Lower leg skin (tissue), 3 donors: Measurements from ENCODE around the gene TRMO.
"Not testable (repeated sequence)": the region's sequence is repeated elsewhere in the genome, so short reads cannot be mapped to it uniquely, and the experiment has no call there.

ENCODE experiments used
- CTCF ChIP-seq, 3 donors: fragments of 450-650 bp; IDR thresholded peaks; one replicate each; pipeline ENCODE4 v1.5.1; 2016; ENCODE audit warnings: antibody characterized with exemption in 3 of 3, mild to moderate bottlenecking in 3 of 3, moderate library complexity in 2 of 3
- POLR2A ChIP-seq, 2 donors: fragments of 450-650 bp; IDR thresholded peaks; one replicate each; pipeline ENCODE4 v1.6.1; 2016 to 2017; ENCODE audit warnings: antibody characterized with exemption in 2 of 2, mild to moderate bottlenecking in 1 of 2, moderate library complexity in 1 of 2

DNA sequence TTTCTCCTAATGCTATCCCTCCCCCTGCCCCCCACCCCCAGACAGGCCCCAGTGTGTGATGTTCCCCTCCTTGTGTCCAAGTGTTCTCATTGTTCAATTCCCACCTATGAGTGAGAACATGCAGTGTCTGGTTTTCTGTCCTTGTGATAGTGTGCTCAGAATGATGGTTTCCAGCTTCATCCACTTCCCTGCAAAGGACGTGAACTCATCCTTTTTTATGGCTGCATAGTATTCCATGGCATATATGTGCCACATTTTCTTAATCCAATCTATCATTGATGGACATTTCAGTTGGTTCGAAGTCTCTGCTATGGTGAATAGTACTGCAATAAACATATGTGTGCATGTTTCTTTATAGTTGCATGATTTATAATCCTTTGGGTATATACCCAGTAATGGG lies 23.2 kb upstream of the TRMO start:
- TF ChIP-seq CTCF, POLR2A (IDR thresholded peaks at IDR 0.05): not testable (repeated sequence)
